ENCODE measurements around the gene SYTL1. TPM values are rescaled to one million over a fixed set of nuclear protein-coding genes. Genes with fewer than 3 reads are reported as not detected.
A peak's percentile ranks its signal among the peaks of the same experiment; 100 is the strongest.

The SYTL1 gene
- total RNA-seq, 2 experiments from 2014 or later: 81.7 to 117 TPM

- BruUV-seq (replicated peaks): no TSS peak
- no peaks in the 10 kb centered on the region for H3K79me2 ChIP-seq (ENCODE audit: insufficient read depth, low read depth, low read length)
- CTCF ChIA-PET (ENCODE audit: unreplicated experiment): no interaction called here
- no peaks in the 10 kb centered on the region for H4K20me1 ChIP-seq (ENCODE audit: insufficient read depth, low read length)
- H3K4me1 ChIP-seq (ENCODE audit: insufficient read depth, low read length, poor library complexity, severe bottlenecking): peaks cover 34% of the 10 kb centered on the region
- peak overlapping the region; percentile 49; the same call in 1 of the 2 replicates for H3K4me2 ChIP-seq (ENCODE audit: low read length)
- TF ChIP-seq EZH2phosphoT487 (IDR thresholded peaks at IDR 0.05; ENCODE audit: borderline replicate concordance, low read depth, low read length): no peak
- no peak for TF ChIP-seq CTCF (conservative IDR thresholded peaks at IDR 0.05; ENCODE audit: low read length)
- H2AFZ ChIP-seq (ENCODE audit: low read length): no peak overlapping the region
- no peak overlapping the region for H3K27ac ChIP-seq (ENCODE audit: low read depth, low read length, poor library complexity, severe bottlenecking)
- intact Hi-C loops (cut with micrococcal nuclease; ENCODE audit: unreplicated experiment): no loop called here
- H3K4me3 ChIP-seq (ENCODE audit: low read depth, low read length, poor library complexity, severe bottlenecking): no peak overlapping the region
- POLR2A ChIA-PET: no interaction called here
- no peak for DNase-seq (ENCODE audit: low spot score)
- H3K36me3 ChIP-seq (ENCODE audit: insufficient read depth, low read length): no peaks in the 10 kb centered on the region
- no peaks in the 10 kb centered on the region for H3K9me3 ChIP-seq (ENCODE audit: low read length)
- H3K9me2 ChIP-seq (ENCODE audit: insufficient read depth, low read length): no peaks in the 10 kb centered on the region
Measured at GRCh38 chr1:27360159-27361043, 18.6 kb downstream of the SYTL1 start.

GRCh38 chr1:27361044-27361402 lies 19.2 kb downstream of the SYTL1 start:
- H3K36me3 ChIP-seq (ENCODE audit: insufficient read depth, low read length): no peaks in the 10 kb centered on the region
- no peak overlapping the region for H3K27ac ChIP-seq (ENCODE audit: low read depth, low read length, poor library complexity, severe bottlenecking)
- no peaks in the 10 kb centered on the region for H3K9me3 ChIP-seq (ENCODE audit: low read length)
- intact Hi-C loops (cut with micrococcal nuclease; ENCODE audit: unreplicated experiment): no loop called here
- H3K4me1 ChIP-seq (ENCODE audit: insufficient read depth, low read length, poor library complexity, severe bottlenecking): peaks cover 35% of the 10 kb centered on the region
- TF ChIP-seq EZH2phosphoT487 (IDR thresholded peaks at IDR 0.05; ENCODE audit: borderline replicate concordance, low read depth, low read length): no peak
- TF ChIP-seq CTCF (conservative IDR thresholded peaks at IDR 0.05; ENCODE audit: low read length): no peak
- H3K4me2 ChIP-seq (ENCODE audit: low read length): peak overlapping the region; percentile 49; the same call in 1 of the 2 replicates
- H3K9me2 ChIP-seq (ENCODE audit: insufficient read depth, low read length): no peaks in the 10 kb centered on the region
- CTCF ChIA-PET (ENCODE audit: unreplicated experiment): interaction anchor here (0.5 kb wide), 1 partner anchor 102 kb away, joined by 5 read pairs; no protein-coding TSS in a partner anchor
- H4K20me1 ChIP-seq (ENCODE audit: insufficient read depth, low read length): no peaks in the 10 kb centered on the region
- BruUV-seq (replicated peaks): no TSS peak
- no peaks in the 10 kb centered on the region for H3K79me2 ChIP-seq (ENCODE audit: insufficient read depth, low read depth, low read length)
- no peak overlapping the region for H2AFZ ChIP-seq (ENCODE audit: low read length)
- POLR2A ChIA-PET: no interaction called here
- no peak for DNase-seq (ENCODE audit: low spot score)
- no peak overlapping the region for H3K4me3 ChIP-seq (ENCODE audit: low read depth, low read length, poor library complexity, severe bottlenecking)

- no peaks in the 10 kb centered on the region for H3K36me3 ChIP-seq (ENCODE audit: insufficient read depth, low read length)
- H3K4me1 ChIP-seq (ENCODE audit: insufficient read depth, low read length, poor library complexity, severe bottlenecking): peaks cover 32% of the 10 kb centered on the region
- no peaks in the 10 kb centered on the region for H3K9me2 ChIP-seq (ENCODE audit: insufficient read depth, low read length)
- TF ChIP-seq CTCF (conservative IDR thresholded peaks at IDR 0.05; ENCODE audit: low read length): no peak
- no peak for TF ChIP-seq EZH2phosphoT487 (IDR thresholded peaks at IDR 0.05; ENCODE audit: borderline replicate concordance, low read depth, low read length)
- ChIA-PET POLR2A (interaction anchor here (1.0 to 1.3 kb wide), 2 partner anchors 20 to 39 kb away, joined by 3 read pairs; partner anchors contain the start of gene SYTL1), CTCF (ENCODE audit: unreplicated experiment) (interaction anchor here (0.5 kb wide), 1 partner anchor 102 kb away, joined by 5 read pairs; no protein-coding TSS in a partner anchor)
- no peaks in the 10 kb centered on the region for H3K9me3 ChIP-seq (ENCODE audit: low read length)
- H3K27ac ChIP-seq (ENCODE audit: low read depth, low read length, poor library complexity, severe bottlenecking): no peak overlapping the region
- H3K79me2 ChIP-seq (ENCODE audit: insufficient read depth, low read depth, low read length): no peaks in the 10 kb centered on the region
- intact Hi-C loops (cut with micrococcal nuclease; ENCODE audit: unreplicated experiment): no loop called here
- no peak overlapping the region for H3K4me2 ChIP-seq (ENCODE audit: low read length)
- H3K4me3 ChIP-seq (ENCODE audit: low read depth, low read length, poor library complexity, severe bottlenecking): no peak overlapping the region
- no peak for DNase-seq (ENCODE audit: low spot score)
- H4K20me1 ChIP-seq (ENCODE audit: insufficient read depth, low read length): no peaks in the 10 kb centered on the region
- no TSS peak for BruUV-seq (replicated peaks)
- no peak overlapping the region for H2AFZ ChIP-seq (ENCODE audit: low read length)
Measured at GRCh38 chr1:27361553-27361952, 19.7 kb downstream of the SYTL1 start.

All from OCI-LY7 (cell line).